Astrocyte of the hippocampus (primary cell): ENCODE results near the gene RAB40B.
A peak's percentile ranks its signal among the peaks of the same experiment; 100 is the strongest.
"Not testable (repeated sequence)": the region's sequence is repeated elsewhere in the genome, so short reads cannot be mapped to it uniquely, and the experiment has no call there.

Source experiments
- DNase-seq: peaks from one replicate; pipeline ENCODE4 v3.0.0; 2011; ENCODE audit warnings: low read depth, low spot score

The RAB40B gene

GRCh38 chr17:82668024-82668630 lies 30.4 kb downstream of the RAB40B start:
- DNase-seq, result no peak

DNA sequence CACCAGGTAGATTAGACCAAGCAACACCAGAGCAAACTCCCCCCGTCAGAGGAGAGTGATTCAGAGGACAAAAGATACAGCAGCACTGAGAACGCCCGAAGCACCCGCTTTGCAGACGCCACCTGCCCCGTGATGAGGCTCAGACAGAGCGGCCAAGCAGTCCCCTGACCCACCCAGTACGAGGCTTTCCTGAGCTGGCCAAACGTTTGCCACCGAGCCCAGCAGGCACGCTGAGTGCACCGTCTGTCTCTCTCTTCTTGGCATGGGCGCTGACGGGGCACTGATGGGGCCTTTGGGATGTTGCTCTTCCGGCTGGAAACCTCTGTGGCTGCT lies 30.9 kb downstream of the RAB40B start:
- no peak for DNase-seq

- no peak for DNase-seq
These were observed 31.4 kb downstream of the RAB40B start for GRCh38 chr17:82666931-82667667.

- DNase-seq, result no peak
These were observed 32.6 kb downstream of the RAB40B start for GRCh38 chr17:82665891-82666290.

GRCh38 chr17:82665217-82665616 lies 33.3 kb downstream of the RAB40B start:
- DNase-seq, result no peak

- peak; percentile 36 for DNase-seq
These were observed 33.8 kb downstream of the RAB40B start for GRCh38 chr17:82664701-82665182.

DNA sequence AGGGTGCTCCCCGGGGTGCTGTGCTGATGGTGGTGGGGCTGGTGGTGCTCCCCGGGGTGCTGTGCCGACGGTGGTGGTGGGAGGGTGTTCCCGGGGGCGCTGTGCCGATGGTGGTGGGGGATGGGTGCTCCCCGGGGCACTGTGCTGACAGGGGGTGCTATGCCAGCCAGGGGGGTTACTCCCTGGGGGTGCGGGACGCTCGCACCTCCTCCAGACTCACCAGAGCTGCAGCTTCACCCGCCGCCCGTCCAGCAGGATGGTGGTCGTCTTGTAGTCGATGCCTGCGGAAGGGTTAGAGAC lies 34.3 kb downstream of the RAB40B start:
- no peak for DNase-seq

DNA sequence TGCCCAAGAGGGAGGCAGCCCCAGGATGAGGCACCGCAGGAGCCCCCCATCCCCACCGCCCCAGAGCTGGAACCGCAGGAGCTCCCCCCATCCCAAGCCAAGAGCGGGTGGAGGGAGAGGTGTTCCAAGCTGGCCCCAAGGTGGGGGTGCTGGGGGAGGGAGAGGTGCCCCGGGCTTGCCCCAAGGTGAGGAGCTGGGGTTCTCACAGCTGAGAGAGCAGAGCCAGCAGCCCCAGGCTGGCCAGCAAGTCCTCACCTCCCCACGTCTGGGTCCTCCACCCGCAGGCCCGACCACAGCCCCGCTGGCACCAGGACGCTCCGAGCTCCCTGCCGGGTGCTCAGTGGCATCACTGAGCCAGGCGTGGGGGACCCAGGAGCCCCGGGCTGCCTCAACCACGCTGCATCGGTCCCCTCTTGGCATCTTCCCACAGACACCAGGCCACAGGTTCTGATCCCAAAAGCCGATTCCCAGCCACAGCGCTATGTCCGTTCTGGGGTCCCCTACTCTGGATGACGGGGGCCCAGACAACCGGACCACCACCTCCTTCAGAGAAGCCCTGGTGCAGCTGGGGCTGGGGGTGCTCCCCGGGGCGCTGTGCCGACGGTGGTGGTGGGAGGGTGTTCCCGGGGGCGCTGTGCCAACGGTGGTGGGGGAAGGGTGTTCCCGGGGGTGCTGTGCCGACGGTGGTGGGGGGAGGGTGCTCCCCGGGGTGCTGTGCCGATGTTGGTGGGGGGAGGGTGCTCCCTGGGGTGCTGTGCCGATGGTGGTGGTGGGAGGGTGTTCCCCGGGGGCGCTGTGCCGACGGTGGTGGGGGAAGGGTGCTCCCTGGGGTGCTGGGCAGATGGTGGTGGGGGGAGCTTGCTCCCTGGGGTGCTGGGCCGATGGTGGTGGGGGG lies 34.9 kb downstream of the RAB40B start:
- no peak for DNase-seq

DNA sequence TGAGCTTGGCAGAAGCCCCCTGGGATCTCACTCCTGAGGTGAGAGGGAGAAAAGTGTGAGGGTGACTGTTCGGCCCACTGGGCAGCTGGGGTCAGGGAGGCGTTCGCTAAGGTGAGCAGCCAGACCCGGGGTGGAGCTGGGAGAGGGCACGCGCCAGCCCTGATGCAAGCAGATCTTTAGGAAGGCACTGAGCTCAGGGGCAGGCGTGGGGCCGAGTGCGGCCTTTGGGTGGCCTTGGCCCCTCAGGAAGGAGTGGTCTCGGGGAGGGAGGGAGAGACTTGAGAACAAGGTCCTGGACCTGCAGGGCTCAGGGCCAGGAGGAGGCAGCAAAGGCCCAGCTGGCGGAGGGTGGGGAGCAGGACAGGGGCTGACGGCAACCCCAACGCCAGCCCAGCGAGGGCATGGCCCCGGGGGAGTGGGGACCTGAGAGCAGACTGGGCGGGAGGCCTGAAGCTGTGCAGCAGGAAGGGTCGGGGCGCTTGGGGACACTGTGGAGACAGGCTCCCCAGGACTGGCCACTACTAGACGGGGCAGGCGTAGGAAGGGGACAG lies 35.7 kb downstream of the RAB40B start:
- no peak for DNase-seq

DNA sequence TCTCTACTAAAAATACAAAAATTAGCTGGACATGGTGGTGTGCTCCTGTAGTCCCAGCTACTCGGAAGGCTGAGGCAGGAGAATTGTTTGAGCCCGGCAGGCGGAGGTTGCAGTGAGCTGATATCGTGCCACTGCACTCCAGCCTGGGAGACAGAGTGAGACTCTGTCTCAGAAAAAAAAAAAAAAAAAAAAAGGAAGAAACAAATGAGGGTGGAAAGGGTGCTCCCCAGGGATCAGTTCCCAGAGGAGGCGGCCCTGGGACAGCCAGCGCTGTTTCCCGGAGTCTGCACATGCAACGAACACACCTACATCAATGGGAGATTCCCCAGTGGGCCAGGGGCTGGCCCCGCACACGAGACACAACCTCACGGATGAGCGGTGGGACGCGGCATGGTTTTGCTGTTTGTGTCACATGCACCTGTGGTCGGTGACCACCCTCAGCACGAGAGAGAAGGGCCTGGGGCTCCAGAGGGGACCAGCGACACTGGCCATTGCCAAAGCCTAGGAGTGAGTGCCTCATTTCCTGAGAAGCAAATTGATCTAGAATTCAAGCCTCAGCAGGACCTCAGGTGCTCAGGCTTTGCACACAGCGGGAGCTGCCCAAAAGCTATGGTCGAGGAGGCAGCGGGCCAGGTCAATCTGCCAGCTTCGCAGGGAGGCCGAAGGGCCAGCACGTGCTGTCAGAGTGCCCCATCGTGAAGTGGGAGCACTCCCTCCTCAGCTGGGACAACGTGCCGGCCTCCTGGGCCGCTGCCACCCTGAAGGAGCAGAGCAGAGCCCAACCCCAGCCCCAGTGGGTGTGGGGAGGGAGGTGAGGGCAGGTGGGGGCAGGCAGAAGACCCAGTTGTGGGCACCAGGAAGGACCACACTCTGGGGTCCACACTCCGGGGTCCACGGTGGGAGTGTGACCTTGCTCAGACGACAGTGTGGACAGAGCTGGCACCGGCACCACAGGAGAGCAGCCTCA lies 36.5 kb downstream of the RAB40B start:
- DNase-seq, result no peak

GRCh38 chr17:82659886-82660285 lies 38.6 kb downstream of the RAB40B start:
- no peak for DNase-seq

GRCh38 chr17:82658796-82659452 lies 39.6 kb downstream of the RAB40B start:
- DNase-seq, result no peak

DNA sequence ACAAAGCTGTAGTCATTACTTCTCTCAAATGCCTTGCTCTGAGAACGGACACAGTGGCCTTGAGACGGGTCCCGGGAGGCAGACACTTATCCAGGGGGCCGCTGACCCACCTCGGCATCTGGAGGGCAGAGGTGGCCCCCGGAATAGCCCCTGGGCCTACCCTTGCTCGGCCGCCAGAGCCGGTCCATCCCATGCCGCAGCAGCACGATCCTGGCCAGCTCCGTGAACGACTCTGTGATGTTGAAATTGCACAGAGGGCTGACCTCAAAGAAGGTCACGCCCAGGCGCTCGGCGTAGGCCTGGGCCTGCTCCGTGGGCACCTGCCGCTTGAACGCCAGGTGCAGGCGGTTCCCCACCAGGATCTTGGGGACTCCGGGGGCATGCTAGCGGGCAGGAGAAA lies 40.2 kb downstream of the RAB40B start:
- no peak for DNase-seq

- no peak for DNase-seq
These were observed 40.6 kb downstream of the RAB40B start for GRCh38 chr17:82657926-82658325.

GRCh38 chr17:82656266-82656665 lies 42.2 kb downstream of the RAB40B start:
- DNase-seq, result no peak

- DNase-seq, result no peak
These were observed 43.0 kb downstream of the RAB40B start for GRCh38 chr17:82655523-82655922.

GRCh38 chr17:82655038-82655479 lies 43.4 kb downstream of the RAB40B start:
- no peak for DNase-seq

GRCh38 chr17:82654611-82655010 lies 43.9 kb downstream of the RAB40B start:
- not testable (repeated sequence) for DNase-seq

- no peak for DNase-seq
These were observed 44.6 kb downstream of the RAB40B start for GRCh38 chr17:82653651-82654528.

GRCh38 chr17:82650723-82651122 lies 47.8 kb downstream of the RAB40B start:
- no peak for DNase-seq
